Neural crest cell (in vitro differentiated cells): ENCODE data around the gene SPX. TPM values are rescaled to one million over a fixed set of nuclear protein-coding genes. Genes with fewer than 3 reads are reported as not detected.

ENCODE experiments used
- DNase-seq: peaks from one replicate; pipeline ENCODE4 v3.0.0; 2021; ENCODE audit warnings: low read depth, mixed read lengths, low spot score
- H3K27ac Mint-ChIP-seq: one replicate; pipeline ENCODE4 v1.8.0; 2021; ENCODE audit warnings: mild to moderate bottlenecking, mixed read lengths; ENCODE audit not compliant: unreplicated experiment
- H3K27me3 Mint-ChIP-seq: 2 replicates; pipeline ENCODE4 v1.8.0; 2021; ENCODE audit warnings: low read depth, mild to moderate bottlenecking, mixed read lengths
- H3K36me3 Mint-ChIP-seq: 2 replicates; pipeline ENCODE4 v1.8.0; 2021; ENCODE audit warnings: low read depth, mild to moderate bottlenecking, mixed read lengths
- H3K4me1 Mint-ChIP-seq: 2 replicates; pipeline ENCODE4 v1.8.0; 2021; ENCODE audit warnings: mixed read lengths
- H3K4me3 Mint-ChIP-seq: one replicate; pipeline ENCODE4 v1.8.0; 2021; ENCODE audit warnings: mild to moderate bottlenecking, mixed read lengths
- H3K9me3 Mint-ChIP-seq: 2 replicates; pipeline ENCODE4 v1.8.0; 2021; ENCODE audit warnings: mixed read lengths
- total RNA-seq: library from RNA; stranded (reverse); gene quantifications from 2 replicates; pipeline ENCODE4 v1.2.1, GENCODE V29; 2021
- TF ChIP-seq, protein P1 (sequence below): fragments of 200-600 bp; sonication (generic); conservative IDR thresholded peaks from 2 replicates; pipeline ENCODE4 v1.5.0; 2021; ENCODE audit warnings: antibody characterized with exemption, mild to moderate bottlenecking

Gene SPX
- total RNA-seq, 1 donor from 2014 or later: 0.19 TPM

DNA sequence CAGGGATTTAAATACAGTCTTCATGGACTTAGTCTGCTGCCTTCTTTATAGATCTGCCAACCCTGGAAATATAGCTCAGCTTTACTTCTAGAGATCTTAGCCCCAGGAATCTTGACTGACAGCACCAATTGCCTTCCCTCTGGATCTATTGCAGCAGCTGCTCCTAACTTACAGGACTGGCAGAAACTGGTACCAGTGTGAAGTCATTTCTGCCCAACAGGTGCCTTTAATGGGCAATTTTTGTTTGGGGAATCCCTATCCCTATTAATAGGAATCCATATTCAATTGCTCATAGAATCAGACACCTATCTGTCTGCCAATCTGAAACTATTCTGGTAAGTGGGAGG is 27.2 kb downstream of the SPX start:
- H3K4me3 Mint-ChIP-seq: no peak overlapping the region
- no peaks in the 10 kb centered on the region for H3K36me3 Mint-ChIP-seq
- TF ChIP-seq, protein P1, sequence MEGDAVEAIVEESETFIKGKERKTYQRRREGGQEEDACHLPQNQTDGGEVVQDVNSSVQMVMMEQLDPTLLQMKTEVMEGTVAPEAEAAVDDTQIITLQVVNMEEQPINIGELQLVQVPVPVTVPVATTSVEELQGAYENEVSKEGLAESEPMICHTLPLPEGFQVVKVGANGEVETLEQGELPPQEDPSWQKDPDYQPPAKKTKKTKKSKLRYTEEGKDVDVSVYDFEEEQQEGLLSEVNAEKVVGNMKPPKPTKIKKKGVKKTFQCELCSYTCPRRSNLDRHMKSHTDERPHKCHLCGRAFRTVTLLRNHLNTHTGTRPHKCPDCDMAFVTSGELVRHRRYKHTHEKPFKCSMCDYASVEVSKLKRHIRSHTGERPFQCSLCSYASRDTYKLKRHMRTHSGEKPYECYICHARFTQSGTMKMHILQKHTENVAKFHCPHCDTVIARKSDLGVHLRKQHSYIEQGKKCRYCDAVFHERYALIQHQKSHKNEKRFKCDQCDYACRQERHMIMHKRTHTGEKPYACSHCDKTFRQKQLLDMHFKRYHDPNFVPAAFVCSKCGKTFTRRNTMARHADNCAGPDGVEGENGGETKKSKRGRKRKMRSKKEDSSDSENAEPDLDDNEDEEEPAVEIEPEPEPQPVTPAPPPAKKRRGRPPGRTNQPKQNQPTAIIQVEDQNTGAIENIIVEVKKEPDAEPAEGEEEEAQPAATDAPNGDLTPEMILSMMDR: no peak
- H3K27ac Mint-ChIP-seq: no peak overlapping the region
- DNase-seq: no peak
- H3K27me3 Mint-ChIP-seq: no peaks in the 10 kb centered on the region
- H3K9me3 Mint-ChIP-seq: peaks cover 2% of the 10 kb centered on the region
- H3K4me1 Mint-ChIP-seq: no peaks in the 10 kb centered on the region

DNA sequence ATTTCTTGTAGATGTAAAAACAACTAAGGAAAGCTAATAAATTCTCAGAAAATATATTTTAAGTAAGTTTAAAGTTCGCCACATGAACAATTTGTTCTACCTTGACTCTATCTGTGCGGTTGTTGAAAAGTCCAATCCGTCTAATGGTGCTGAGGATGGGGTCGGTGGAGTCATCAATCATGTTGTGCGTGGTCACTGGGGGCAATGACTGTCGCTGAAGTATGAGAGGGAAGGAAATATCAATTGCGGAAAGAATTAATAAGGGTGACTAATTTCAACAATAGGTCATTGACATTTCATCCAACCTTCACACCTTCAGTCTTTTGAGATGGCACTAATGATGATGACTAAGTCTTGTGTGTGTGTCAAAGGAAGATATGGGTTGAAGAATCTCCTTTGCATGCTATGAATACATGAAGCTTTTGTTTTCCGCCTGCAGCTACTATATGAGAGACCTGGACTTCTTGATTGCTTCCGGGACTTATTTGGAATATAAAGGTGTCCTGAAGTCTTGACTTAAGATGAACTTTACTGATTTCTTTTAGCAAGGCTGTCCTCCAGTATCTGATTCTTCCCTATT is 32.1 kb downstream of the SPX start:
- peaks cover 2% of the 10 kb centered on the region for H3K9me3 Mint-ChIP-seq
- DNase-seq: no peak

DNA sequence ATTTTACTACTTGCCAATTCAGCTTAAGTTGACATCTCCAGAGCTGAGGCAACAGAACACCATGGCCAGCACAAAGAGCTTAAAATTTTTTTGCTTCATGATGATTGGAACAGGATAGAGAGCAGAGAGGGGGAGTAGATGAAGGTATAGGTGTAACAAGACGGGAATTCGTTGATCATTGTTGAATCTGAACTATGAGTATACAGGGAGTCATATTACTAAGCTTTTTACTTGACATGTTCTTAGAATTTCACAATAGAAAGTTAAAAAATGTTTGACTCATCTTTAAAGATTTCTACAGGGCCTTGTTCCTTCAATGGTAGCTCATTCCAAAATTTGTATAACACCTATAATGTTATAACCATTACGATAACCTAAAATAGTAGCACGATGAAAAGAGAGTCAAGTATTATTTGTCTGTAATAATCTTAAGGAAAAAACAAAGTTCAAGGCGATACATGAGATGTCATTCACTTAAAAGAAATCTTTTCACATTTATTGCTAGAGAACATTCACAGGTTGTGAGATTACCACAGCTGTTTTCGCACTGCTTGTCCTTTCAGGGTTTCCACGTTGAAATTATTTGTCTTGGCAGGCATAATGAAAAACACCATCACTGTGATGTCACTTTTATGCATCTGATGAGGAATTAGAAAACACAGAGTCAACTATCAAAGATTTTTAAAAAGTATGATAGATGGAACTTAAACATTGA is 33.9 kb downstream of the SPX start:
- no peak for DNase-seq
- H3K27me3 Mint-ChIP-seq: no peaks in the 10 kb centered on the region
- H3K36me3 Mint-ChIP-seq: no peaks in the 10 kb centered on the region
- H3K4me3 Mint-ChIP-seq: no peak overlapping the region
- peaks cover 2% of the 10 kb centered on the region for H3K9me3 Mint-ChIP-seq
- no peaks in the 10 kb centered on the region for H3K4me1 Mint-ChIP-seq
- TF ChIP-seq, protein P1: no peak
- H3K27ac Mint-ChIP-seq: no peak overlapping the region

More for the DNA sequence above, 32.1 kb downstream of the SPX start:
- H3K4me1 Mint-ChIP-seq: no peaks in the 10 kb centered on the region
- no peaks in the 10 kb centered on the region for H3K36me3 Mint-ChIP-seq
- no peaks in the 10 kb centered on the region for H3K27me3 Mint-ChIP-seq
- H3K27ac Mint-ChIP-seq: no peak overlapping the region
- H3K4me3 Mint-ChIP-seq: no peak overlapping the region
- TF ChIP-seq, protein P1: no peak

DNA sequence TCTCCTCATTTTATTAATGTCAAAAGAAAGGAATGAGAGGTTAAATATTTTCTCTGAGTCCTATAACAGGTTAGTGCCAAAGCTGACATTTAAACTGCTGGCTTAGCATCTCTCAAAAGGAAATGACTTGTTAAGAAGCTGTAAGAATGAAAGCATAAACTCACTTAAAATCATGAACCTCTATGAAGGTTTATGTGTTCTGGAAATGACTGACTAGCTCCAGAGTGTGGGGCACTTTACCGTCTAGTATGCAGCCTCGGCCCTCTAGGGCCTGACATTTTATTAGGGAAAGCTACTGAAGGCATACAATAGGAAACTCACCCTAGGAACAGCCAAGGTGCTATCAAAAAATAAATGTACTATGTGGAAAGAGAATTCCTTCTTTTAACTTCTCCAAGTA is 35.1 kb downstream of the SPX start:
- H3K27me3 Mint-ChIP-seq: no peaks in the 10 kb centered on the region
- TF ChIP-seq, protein P1: no peak

DNA sequence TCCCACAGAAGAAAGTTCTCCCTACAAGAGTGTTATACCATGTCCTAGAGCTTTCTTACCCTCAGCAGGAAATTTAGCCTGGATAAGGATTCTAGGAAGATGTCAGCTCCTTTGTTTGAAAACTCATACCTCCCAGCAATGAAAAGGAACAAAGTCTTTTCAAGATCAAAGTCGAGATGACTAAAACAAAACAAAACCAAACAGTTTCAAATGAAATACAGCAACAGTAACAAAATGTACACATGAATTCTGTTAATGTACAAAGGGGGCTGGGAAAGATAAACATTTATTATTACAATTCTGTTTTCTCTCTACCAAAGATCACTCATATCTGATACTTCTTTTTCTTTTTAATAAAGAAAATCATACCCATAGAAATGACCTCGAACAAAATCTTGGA is 36.8 kb downstream of the SPX start:
- H3K9me3 Mint-ChIP-seq: peaks cover 2% of the 10 kb centered on the region
- H3K4me1 Mint-ChIP-seq: no peaks in the 10 kb centered on the region
- TF ChIP-seq, protein P1: no peak
- DNase-seq: no peak
- no peaks in the 10 kb centered on the region for H3K27me3 Mint-ChIP-seq
- H3K27ac Mint-ChIP-seq: no peak overlapping the region
- no peaks in the 10 kb centered on the region for H3K36me3 Mint-ChIP-seq
- no peak overlapping the region for H3K4me3 Mint-ChIP-seq

More for the DNA sequence above, 35.1 kb downstream of the SPX start:
- H3K27ac Mint-ChIP-seq: no peak overlapping the region
- H3K9me3 Mint-ChIP-seq: peaks cover 2% of the 10 kb centered on the region
- H3K4me1 Mint-ChIP-seq: no peaks in the 10 kb centered on the region
- no peak for DNase-seq
- H3K36me3 Mint-ChIP-seq: no peaks in the 10 kb centered on the region
- H3K4me3 Mint-ChIP-seq: no peak overlapping the region
